ENCODE measurements around the gene ZNF90. TPM values are rescaled to one million over a fixed set of nuclear protein-coding genes. Genes with fewer than 3 reads are reported as not detected.
"Not testable (repeated sequence)": the region's sequence is repeated elsewhere in the genome, so short reads cannot be mapped to it uniquely, and the experiment has no call there.

ZNF90 gene
- total and polyA plus RNA-seq, 2 of the 8 experiments (the other 6 are each of a cell fraction or from before 2014, with no cell fraction given) = 41.2 to 114 TPM

DNA sequence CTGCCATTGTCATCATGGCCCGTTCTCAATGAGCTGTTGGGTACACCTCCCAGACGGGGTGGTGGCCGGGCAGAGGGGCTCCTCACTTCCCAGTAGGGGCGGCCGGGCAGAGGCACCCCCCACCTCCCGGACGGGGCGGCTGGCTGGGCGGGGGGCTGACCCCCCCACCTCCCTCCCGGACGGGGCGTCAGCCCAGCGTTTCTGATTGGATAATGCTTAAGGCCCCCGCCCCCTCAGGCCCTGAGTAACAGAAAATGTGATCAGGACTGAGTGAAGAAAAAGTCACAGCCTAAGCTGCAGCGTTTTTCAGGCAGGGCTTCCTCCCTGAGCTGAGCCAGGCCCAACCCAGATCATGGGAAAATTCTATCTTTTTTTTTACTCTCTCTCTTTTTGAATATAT, 74.7 kb downstream of the ZNF90 start:
- not testable (repeated sequence) for H2AK5ac ChIP-seq (ENCODE audit: low read depth, low read length); H3K18ac ChIP-seq (ENCODE audit: extremely low read depth, low read length); FAIRE-seq; H3K14ac ChIP-seq (ENCODE audit: insufficient read length); H2BK120ac ChIP-seq (replicated peaks; ENCODE audit: low read depth, low read length); H3K9ac ChIP-seq (replicated peaks in 1 of 4; ENCODE audit: extremely low read depth in 1 of 4, low read depth in 3 of 4, low read length in 3 of 4); H3K56ac ChIP-seq (replicated peaks; ENCODE audit: insufficient read length, low read depth, low read length); H4K20me1 ChIP-seq (replicated peaks in 1 of 2; ENCODE audit: control insufficient read depth in 1 of 2, insufficient read depth in 2 of 2, low read length in 2 of 2); H2BK5ac ChIP-seq (ENCODE audit: low read depth, low read length); H3K27ac ChIP-seq (ENCODE audit: low read depth, low read length); H3K4me1 ChIP-seq (replicated peaks in 1 of 4; ENCODE audit: control insufficient read depth in 3 of 4, insufficient read depth in 4 of 4, low read length in 3 of 4); H4K5ac ChIP-seq (ENCODE audit: insufficient read length, low read depth, low read length); H3K9me3 ChIP-seq (ENCODE audit: insufficient read depth in 2 of 2, low read depth in 1 of 2, low read length in 1 of 2); H3K36me3 ChIP-seq (ENCODE audit: control insufficient read depth in 2 of 4, insufficient read depth in 4 of 4, low read length in 3 of 4); H2BK20ac ChIP-seq (ENCODE audit: low read length); H3K79me2 ChIP-seq (ENCODE audit: control insufficient read depth in 1 of 2, insufficient read depth in 2 of 2, low read length in 2 of 2); H3K4me3 ChIP-seq (ENCODE audit: extremely low read depth in 1 of 4, insufficient read depth in 2 of 4, low read depth in 3 of 4, low read length in 4 of 4); H3K23me2 ChIP-seq (ENCODE audit: low read depth, low read length); H4K91ac ChIP-seq (replicated peaks; ENCODE audit: insufficient read length, low read length); H3K4ac ChIP-seq (replicated peaks; ENCODE audit: insufficient read length, low read depth, low read length); H2BK12ac ChIP-seq (ENCODE audit: low read depth, low read length); H2AFZ ChIP-seq (ENCODE audit: low read length); H3K27me3 ChIP-seq (replicated peaks in 1 of 4; ENCODE audit: control insufficient read depth in 3 of 4, extremely low read depth in 1 of 4, insufficient read depth in 3 of 4, low read length in 3 of 4); H4K8ac ChIP-seq (ENCODE audit: extremely low read depth, insufficient read depth, low read length); H3K23ac ChIP-seq (ENCODE audit: insufficient read length); H3K79me1 ChIP-seq (ENCODE audit: low read depth, low read length); H3K4me2 ChIP-seq (ENCODE audit: insufficient read depth in 1 of 2, low read depth in 2 of 2, low read length in 2 of 2); H2BK15ac ChIP-seq (ENCODE audit: low read length)
- WGBS, 2 experiments (ENCODE audit: extremely low coverage in 1 of 2, insufficient coverage in 1 of 2, insufficient read length in 1 of 2, insufficient replicate concordance in 2 of 2, low coverage in 1 of 2, low lambda C conversion rate in 2 of 2, missing lambda C conversion rate in 1 of 2) = 64% methylated on average over 6 of the region's 15 CpGs; no CpG with 5 or more reads in 1 of the 2 experiments
- ChIA-PET CTCF (ENCODE audit: partially characterized antibody) (interaction anchor here (2.5 kb wide), 1 partner anchor 154 kb away, joined by 9 read pairs; no protein-coding TSS in a partner anchor), POLR2A (ENCODE audit: partially characterized antibody) (interaction anchor here (2.4 kb wide), 1 partner anchor 14 kb away, joined by 19 read pairs; the partner anchor contains the start of gene ZNF486)
- peak in 1 of 2 experiments; percentile 36 for DNase-seq (ENCODE audit: low read depth in 1 of 2, low spot score in 2 of 2)
